ENCODE data around the gene KCNT1.

KCNT1 gene

GRCh38 chr9:135677641-135678168, 24.3 kb upstream of the KCNT1 start:
- H3K27me3 ChIP-seq (ENCODE audit: low read length), result no peaks in the 10 kb centered on the region
- TF ChIP-seq CTCF (IDR thresholded peaks at IDR 0.05; ENCODE audit: insufficient read depth, low read length, poor library complexity, severe bottlenecking) (no peak), EZH2phosphoT487 (conservative IDR thresholded peaks at IDR 0.05; ENCODE audit: low read length) (no peak)
- H3K9me3 ChIP-seq (ENCODE audit: insufficient read depth, low read length), result no peaks in the 10 kb centered on the region
- no peaks in the 10 kb centered on the region for H3K9me2 ChIP-seq (replicated peaks; ENCODE audit: insufficient read depth, low read length)
- no peak overlapping the region for H3K4me2 ChIP-seq (ENCODE audit: low read depth, low read length, poor library complexity, severe bottlenecking)
- no peaks in the 10 kb centered on the region for H3K79me2 ChIP-seq (ENCODE audit: insufficient read depth, low read length)
- no peak overlapping the region for H2AFZ ChIP-seq (ENCODE audit: low read depth, low read length, severe bottlenecking)
- no peaks in the 10 kb centered on the region for H3F3A ChIP-seq (ENCODE audit: insufficient read depth)
- no peaks in the 10 kb centered on the region for H4K20me1 ChIP-seq (ENCODE audit: low read depth, low read length)
- H3K36me3 ChIP-seq (ENCODE audit: low read length), result no peaks in the 10 kb centered on the region
- H3K4me3 ChIP-seq (ENCODE audit: insufficient read depth, low read length, poor library complexity, severe bottlenecking), result no peak overlapping the region
- no peak overlapping the region for H3K27ac ChIP-seq (ENCODE audit: low read depth, low read length)
- no peak overlapping the region for H3K9ac ChIP-seq (ENCODE audit: low read length)

GRCh38 chr9:135678236-135679017, 23.6 kb upstream of the KCNT1 start:
- Histone ChIP-seq H3K27me3 (ENCODE audit: low read length) (no peaks in the 10 kb centered on the region), H3K27ac (ENCODE audit: low read depth, low read length) (no peak overlapping the region), H3K4me3 (ENCODE audit: insufficient read depth, low read length, poor library complexity, severe bottlenecking) (no peak overlapping the region), H3K79me2 (ENCODE audit: insufficient read depth, low read length) (no peaks in the 10 kb centered on the region), H3K9ac (ENCODE audit: low read length) (no peak overlapping the region), H4K20me1 (ENCODE audit: low read depth, low read length) (no peaks in the 10 kb centered on the region), H3K36me3 (ENCODE audit: low read length) (no peaks in the 10 kb centered on the region), H2AFZ (ENCODE audit: low read depth, low read length, severe bottlenecking) (no peak overlapping the region), H3K9me2 (replicated peaks; ENCODE audit: insufficient read depth, low read length) (no peaks in the 10 kb centered on the region), H3K9me3 (ENCODE audit: insufficient read depth, low read length) (no peaks in the 10 kb centered on the region), H3F3A (ENCODE audit: insufficient read depth) (no peaks in the 10 kb centered on the region), H3K4me2 (ENCODE audit: low read depth, low read length, poor library complexity, severe bottlenecking) (no peak overlapping the region)
- TF ChIP-seq EZH2phosphoT487 (conservative IDR thresholded peaks at IDR 0.05; ENCODE audit: low read length) (no peak), CTCF (IDR thresholded peaks at IDR 0.05; ENCODE audit: insufficient read depth, low read length, poor library complexity, severe bottlenecking) (no peak)

- H3K4me2 ChIP-seq (ENCODE audit: low read depth, low read length, poor library complexity, severe bottlenecking), result no peak overlapping the region
- no peaks in the 10 kb centered on the region for H3K9me3 ChIP-seq (ENCODE audit: insufficient read depth, low read length)
- H3K27ac ChIP-seq (ENCODE audit: low read depth, low read length), result no peak overlapping the region
- H3K9me2 ChIP-seq (replicated peaks; ENCODE audit: insufficient read depth, low read length), result no peaks in the 10 kb centered on the region
- H3K36me3 ChIP-seq (ENCODE audit: low read length), result no peaks in the 10 kb centered on the region
- TF ChIP-seq CTCF (IDR thresholded peaks at IDR 0.05; ENCODE audit: insufficient read depth, low read length, poor library complexity, severe bottlenecking) (no peak), EZH2phosphoT487 (conservative IDR thresholded peaks at IDR 0.05; ENCODE audit: low read length) (no peak)
- H3K79me2 ChIP-seq (ENCODE audit: insufficient read depth, low read length), result no peaks in the 10 kb centered on the region
- H3K4me3 ChIP-seq (ENCODE audit: insufficient read depth, low read length, poor library complexity, severe bottlenecking), result no peak overlapping the region
- H3K9ac ChIP-seq (ENCODE audit: low read length), result no peak overlapping the region
- H4K20me1 ChIP-seq (ENCODE audit: low read depth, low read length), result no peaks in the 10 kb centered on the region
- no peak overlapping the region for H2AFZ ChIP-seq (ENCODE audit: low read depth, low read length, severe bottlenecking)
- no peaks in the 10 kb centered on the region for H3K27me3 ChIP-seq (ENCODE audit: low read length)
- no peaks in the 10 kb centered on the region for H3F3A ChIP-seq (ENCODE audit: insufficient read depth)
Observed at GRCh38 chr9:135680056-135680455, 21.9 kb upstream of the KCNT1 start.
